K562 (cell line): ENCODE data around the gene SNX30.

ENCODE experiments used
- BMI1 ChIP-seq: fragments of 150-350 bp; IDR thresholded peaks from 2 replicates; pipeline ENCODE4 v1.6.1; 2014; ENCODE audit warnings: low read length
- CEBPZ ChIP-seq: fragments of 150-350 bp; IDR thresholded peaks from 2 replicates; pipeline ENCODE4 v1.6.1; 2014; ENCODE audit warnings: low read depth, mild to moderate bottlenecking, low read length, borderline replicate concordance
- CHD2 ChIP-seq: IDR thresholded peaks from 2 replicates; pipeline ENCODE4 v1.6.1; 2011; ENCODE audit warnings: low read depth, low read length
- EGR1 ChIP-seq: fragments of 450-650 bp; conservative IDR thresholded peaks from 2 replicates; pipeline ENCODE4 v1.6.1; 2017; ENCODE audit warnings: mild to moderate bottlenecking
- SREBF2 ChIP-seq: sonication (generic); formaldehyde crosslinking; IDR thresholded peaks from 2 replicates; pipeline ENCODE4 v1.4.0; 2020; ENCODE audit warnings: mild to moderate bottlenecking, missing genetic modification reagents
- ZBTB26 ChIP-seq: fragments of 450-650 bp; formaldehyde crosslinking; IDR thresholded peaks from 2 replicates; pipeline ENCODE4 v1.4.0; 2022; ENCODE audit warnings: missing genetic modification characterization
- TF ChIP-seq, protein P1 (sequence below): sonication (generic); formaldehyde crosslinking; IDR thresholded peaks from 2 replicates; pipeline ENCODE4 v1.8.0; 2023; ENCODE audit warnings: mild to moderate bottlenecking, missing genetic modification reagents

GRCh38 chr9:112743216-112743836 is 7.2 kb upstream of the SNX30 start:
- no peak for TF ChIP-seq EGR1
- no peak for TF ChIP-seq BMI1
- TF ChIP-seq CHD2 = no peak
- TF ChIP-seq ZBTB26 (CRISPR knock-in tag) = no peak
- no peak for TF ChIP-seq CEBPZ
- TF ChIP-seq, protein P1, sequence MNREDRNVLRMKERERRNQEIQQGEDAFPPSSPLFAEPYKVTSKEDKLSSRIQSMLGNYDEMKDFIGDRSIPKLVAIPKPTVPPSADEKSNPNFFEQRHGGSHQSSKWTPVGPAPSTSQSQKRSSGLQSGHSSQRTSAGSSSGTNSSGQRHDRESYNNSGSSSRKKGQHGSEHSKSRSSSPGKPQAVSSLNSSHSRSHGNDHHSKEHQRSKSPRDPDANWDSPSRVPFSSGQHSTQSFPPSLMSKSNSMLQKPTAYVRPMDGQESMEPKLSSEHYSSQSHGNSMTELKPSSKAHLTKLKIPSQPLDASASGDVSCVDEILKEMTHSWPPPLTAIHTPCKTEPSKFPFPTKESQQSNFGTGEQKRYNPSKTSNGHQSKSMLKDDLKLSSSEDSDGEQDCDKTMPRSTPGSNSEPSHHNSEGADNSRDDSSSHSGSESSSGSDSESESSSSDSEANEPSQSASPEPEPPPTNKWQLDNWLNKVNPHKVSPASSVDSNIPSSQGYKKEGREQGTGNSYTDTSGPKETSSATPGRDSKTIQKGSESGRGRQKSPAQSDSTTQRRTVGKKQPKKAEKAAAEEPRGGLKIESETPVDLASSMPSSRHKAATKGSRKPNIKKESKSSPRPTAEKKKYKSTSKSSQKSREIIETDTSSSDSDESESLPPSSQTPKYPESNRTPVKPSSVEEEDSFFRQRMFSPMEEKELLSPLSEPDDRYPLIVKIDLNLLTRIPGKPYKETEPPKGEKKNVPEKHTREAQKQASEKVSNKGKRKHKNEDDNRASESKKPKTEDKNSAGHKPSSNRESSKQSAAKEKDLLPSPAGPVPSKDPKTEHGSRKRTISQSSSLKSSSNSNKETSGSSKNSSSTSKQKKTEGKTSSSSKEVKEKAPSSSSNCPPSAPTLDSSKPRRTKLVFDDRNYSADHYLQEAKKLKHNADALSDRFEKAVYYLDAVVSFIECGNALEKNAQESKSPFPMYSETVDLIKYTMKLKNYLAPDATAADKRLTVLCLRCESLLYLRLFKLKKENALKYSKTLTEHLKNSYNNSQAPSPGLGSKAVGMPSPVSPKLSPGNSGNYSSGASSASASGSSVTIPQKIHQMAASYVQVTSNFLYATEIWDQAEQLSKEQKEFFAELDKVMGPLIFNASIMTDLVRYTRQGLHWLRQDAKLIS (CRISPR knock-in tag) = no peak
- no peak for TF ChIP-seq SREBF2 (CRISPR knock-in tag)
